Osteocyte (in vitro differentiated cells): ENCODE results near the gene PAFAH1B2. TPM values are rescaled to one million over a fixed set of nuclear protein-coding genes. Genes with fewer than 3 reads are reported as not detected.
"Not testable (repeated sequence)": the region's sequence is repeated elsewhere in the genome, so short reads cannot be mapped to it uniquely, and the experiment has no call there.

Experiments used
- DNase-seq: peaks from one replicate; pipeline ENCODE4 v3.0.0; 2021; ENCODE audit warnings: mixed read lengths; ENCODE audit not compliant: unreplicated experiment; ENCODE audit errors: extremely low spot score
- H3K27ac Mint-ChIP-seq: one replicate; pipeline ENCODE4 v1.8.0; 2021; ENCODE audit warnings: mild to moderate bottlenecking, mixed read lengths; ENCODE audit not compliant: unreplicated experiment
- H3K27me3 Mint-ChIP-seq: one replicate; pipeline ENCODE4 v1.8.0; 2021; ENCODE audit warnings: mixed read lengths; ENCODE audit not compliant: unreplicated experiment
- H3K36me3 Mint-ChIP-seq: one replicate; pipeline ENCODE4 v1.8.0; 2021; ENCODE audit warnings: mixed read lengths; ENCODE audit not compliant: unreplicated experiment
- H3K4me1 Mint-ChIP-seq: one replicate; pipeline ENCODE4 v1.8.0; 2021; ENCODE audit warnings: mixed read lengths; ENCODE audit not compliant: unreplicated experiment
- H3K4me3 Mint-ChIP-seq: one replicate; pipeline ENCODE4 v1.8.0; 2021; ENCODE audit warnings: mild to moderate bottlenecking, moderate library complexity, mixed read lengths; ENCODE audit not compliant: unreplicated experiment
- H3K9me3 Mint-ChIP-seq: one replicate; pipeline ENCODE4 v1.8.0; 2021; ENCODE audit warnings: mixed read lengths; ENCODE audit not compliant: unreplicated experiment
- total RNA-seq: library from RNA; stranded (reverse); gene quantifications from 2 replicates; pipeline ENCODE4 v1.2.1, GENCODE V29; 2021
- TF ChIP-seq, protein P1 (sequence below): fragments of 200-600 bp; sonication (generic); IDR thresholded peaks from 2 replicates; pipeline ENCODE4 v1.5.0; 2021; ENCODE audit warnings: antibody characterized with exemption, mild to moderate bottlenecking, moderate library complexity

The PAFAH1B2 gene
- total RNA-seq, 1 donor from 2014 or later: 82.7 TPM

DNA sequence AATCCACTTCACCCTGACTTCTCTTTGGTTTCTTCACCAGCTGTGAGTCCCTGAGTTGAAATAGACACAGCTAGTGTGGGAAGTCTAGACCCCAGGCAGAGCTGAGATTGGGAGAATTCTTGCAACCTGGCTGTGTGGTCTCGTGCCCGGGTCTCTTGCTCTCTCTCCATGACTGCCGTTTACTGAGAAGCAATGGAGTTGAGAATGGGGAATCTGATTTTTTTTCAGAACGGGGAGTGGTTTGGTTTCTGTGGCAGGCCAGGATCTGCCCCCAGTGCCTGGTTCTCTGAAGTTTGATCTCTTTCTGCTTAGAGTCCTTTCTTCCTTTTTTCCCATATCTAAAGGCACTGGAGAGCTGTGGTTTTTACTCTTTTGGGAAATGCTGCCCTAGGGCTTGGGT, 35.9 kb downstream of the PAFAH1B2 start:
- TF ChIP-seq, protein P1, sequence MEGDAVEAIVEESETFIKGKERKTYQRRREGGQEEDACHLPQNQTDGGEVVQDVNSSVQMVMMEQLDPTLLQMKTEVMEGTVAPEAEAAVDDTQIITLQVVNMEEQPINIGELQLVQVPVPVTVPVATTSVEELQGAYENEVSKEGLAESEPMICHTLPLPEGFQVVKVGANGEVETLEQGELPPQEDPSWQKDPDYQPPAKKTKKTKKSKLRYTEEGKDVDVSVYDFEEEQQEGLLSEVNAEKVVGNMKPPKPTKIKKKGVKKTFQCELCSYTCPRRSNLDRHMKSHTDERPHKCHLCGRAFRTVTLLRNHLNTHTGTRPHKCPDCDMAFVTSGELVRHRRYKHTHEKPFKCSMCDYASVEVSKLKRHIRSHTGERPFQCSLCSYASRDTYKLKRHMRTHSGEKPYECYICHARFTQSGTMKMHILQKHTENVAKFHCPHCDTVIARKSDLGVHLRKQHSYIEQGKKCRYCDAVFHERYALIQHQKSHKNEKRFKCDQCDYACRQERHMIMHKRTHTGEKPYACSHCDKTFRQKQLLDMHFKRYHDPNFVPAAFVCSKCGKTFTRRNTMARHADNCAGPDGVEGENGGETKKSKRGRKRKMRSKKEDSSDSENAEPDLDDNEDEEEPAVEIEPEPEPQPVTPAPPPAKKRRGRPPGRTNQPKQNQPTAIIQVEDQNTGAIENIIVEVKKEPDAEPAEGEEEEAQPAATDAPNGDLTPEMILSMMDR: no peak
- DNase-seq: peak; percentile 71
- Mint-ChIP-seq H3K36me3 (peaks cover 9% of the 10 kb centered on the region), H3K27ac (peak overlapping the region; percentile 90), H3K27me3 (no peaks in the 10 kb centered on the region), H3K9me3 (no peaks in the 10 kb centered on the region), H3K4me3 (peak overlapping the region; percentile 95), H3K4me1 (peaks cover 27% of the 10 kb centered on the region)

DNA sequence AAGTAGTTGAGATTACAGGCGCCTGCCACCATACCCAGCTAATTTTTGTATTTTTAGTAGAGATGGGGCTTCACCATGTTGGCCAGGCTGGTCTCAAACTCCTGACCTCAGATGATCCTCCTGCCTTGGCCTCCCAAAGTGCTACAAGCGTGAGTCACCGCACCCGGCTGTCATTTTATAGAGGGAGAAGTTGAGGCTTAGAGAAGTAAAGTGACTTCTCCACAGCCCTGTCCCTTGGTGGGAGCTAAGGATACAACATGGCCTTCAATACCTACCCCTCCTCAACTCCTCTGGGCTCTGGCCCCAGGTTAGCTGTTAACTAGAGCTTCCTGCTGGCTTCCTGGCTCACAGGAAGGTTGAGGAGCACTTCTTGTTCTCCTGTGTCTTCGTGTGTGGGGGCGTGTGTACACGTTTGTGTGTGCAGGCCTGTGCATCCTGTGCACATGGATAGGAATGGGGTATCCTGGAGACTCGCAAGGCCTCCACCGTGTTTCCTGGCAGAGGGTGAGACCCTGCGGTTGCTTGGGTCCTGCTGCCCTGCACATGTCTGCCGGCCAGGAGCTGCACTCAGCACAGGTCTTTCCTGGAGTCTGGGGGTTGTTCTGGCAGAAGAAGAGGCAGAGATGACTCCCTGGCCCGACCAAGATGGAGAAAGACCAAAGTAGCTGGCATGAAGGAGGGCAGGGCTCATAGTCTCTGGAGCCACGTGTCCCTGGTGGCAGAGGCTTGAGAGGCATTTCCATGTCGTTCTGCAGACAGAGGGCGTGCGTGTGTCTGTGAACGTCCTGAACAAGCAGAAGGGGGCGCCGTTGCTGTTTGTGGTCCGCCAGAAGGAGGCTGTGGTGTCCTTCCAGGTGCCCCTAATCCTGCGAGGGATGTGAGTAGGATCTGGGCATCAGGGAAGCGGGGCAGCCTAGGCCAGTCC, 36.8 kb downstream of the PAFAH1B2 start:
- peak overlapping the region; percentile 95 for H3K4me3 Mint-ChIP-seq

DNA sequence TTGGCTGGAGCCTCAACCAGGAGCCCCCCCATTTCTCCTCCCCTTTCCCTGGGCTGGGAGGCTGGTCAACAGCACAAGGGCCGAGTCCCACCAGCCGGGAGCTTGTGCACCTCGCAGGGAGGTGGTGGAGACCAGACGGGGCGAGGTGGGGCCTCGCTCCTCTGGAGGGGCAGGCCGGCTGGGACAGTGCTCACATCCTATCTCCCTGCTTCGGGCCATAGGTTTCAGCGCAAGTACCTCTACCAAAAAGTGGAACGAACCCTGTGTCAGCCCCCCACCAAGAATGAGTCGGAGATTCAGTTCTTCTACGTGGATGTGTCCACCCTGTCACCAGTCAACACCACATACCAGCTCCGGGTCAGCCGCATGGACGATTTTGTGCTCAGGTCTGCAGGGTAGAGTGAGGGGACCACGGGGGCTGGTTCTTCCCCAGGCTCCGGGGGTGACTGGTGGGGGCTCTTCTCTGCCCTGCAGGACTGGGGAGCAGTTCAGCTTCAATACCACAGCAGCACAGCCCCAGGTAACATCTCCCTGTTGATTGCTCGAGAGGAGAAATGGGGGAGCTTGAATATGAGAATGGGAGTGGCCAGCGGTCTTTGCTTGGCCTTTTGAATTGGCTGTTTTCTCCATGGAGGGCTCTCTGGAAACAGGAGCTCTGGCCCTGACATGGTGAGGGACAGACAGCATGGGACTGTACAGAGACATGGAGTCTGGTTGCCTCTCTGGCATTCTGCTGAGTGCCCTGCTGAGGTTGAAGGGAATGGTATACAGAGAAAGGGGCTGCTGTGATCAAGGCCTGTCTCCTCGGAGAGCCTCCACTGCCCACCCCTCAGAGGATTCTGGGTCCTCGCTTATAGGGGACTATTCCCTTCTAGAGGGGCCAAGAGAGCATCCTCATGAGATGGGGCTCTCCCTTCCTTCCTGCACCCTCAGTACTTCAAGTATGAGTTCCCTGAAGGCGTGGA, 37.8 kb downstream of the PAFAH1B2 start:
- Mint-ChIP-seq H3K4me3 (no peak overlapping the region), H3K36me3 (peaks cover 11% of the 10 kb centered on the region), H3K27me3 (no peaks in the 10 kb centered on the region), H3K9me3 (no peaks in the 10 kb centered on the region), H3K27ac (no peak overlapping the region), H3K4me1 (peaks cover 27% of the 10 kb centered on the region)
- TF ChIP-seq, protein P1: peak; percentile 3
- peak; percentile 65 for DNase-seq

More for the DNA sequence above, 36.8 kb downstream of the PAFAH1B2 start:
- no peaks in the 10 kb centered on the region for H3K27me3 Mint-ChIP-seq
- H3K9me3 Mint-ChIP-seq: no peaks in the 10 kb centered on the region
- TF ChIP-seq, protein P1: peak; percentile 64
- peak; percentile 83 for DNase-seq
- H3K36me3 Mint-ChIP-seq: peaks cover 11% of the 10 kb centered on the region
- peak overlapping the region; percentile 90 for H3K27ac Mint-ChIP-seq
- H3K4me1 Mint-ChIP-seq: peaks cover 27% of the 10 kb centered on the region

DNA sequence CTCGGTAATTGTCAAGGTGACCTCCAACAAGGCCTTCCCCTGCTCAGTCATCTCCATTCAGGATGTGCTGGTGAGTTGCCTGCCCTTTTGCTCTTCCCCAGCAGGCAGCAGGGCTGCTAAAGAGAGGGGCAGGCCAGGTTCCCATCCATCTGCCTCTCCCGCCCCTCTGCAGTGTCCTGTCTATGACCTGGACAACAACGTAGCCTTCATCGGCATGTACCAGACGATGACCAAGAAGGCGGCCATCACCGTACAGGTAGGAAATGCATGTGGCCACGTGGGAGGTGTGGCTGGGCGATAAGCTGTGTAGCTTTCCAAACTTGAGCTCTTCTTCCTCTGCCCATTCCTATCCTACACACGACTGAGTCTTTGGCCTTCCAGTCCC, 38.5 kb downstream of the PAFAH1B2 start:
- TF ChIP-seq, protein P1: no peak
- peaks cover 27% of the 10 kb centered on the region for H3K4me1 Mint-ChIP-seq
- H3K9me3 Mint-ChIP-seq: no peaks in the 10 kb centered on the region
- H3K27me3 Mint-ChIP-seq: no peaks in the 10 kb centered on the region
- H3K36me3 Mint-ChIP-seq: peaks cover 12% of the 10 kb centered on the region
- no peak overlapping the region for H3K4me3 Mint-ChIP-seq
- DNase-seq: no peak
- no peak overlapping the region for H3K27ac Mint-ChIP-seq

DNA sequence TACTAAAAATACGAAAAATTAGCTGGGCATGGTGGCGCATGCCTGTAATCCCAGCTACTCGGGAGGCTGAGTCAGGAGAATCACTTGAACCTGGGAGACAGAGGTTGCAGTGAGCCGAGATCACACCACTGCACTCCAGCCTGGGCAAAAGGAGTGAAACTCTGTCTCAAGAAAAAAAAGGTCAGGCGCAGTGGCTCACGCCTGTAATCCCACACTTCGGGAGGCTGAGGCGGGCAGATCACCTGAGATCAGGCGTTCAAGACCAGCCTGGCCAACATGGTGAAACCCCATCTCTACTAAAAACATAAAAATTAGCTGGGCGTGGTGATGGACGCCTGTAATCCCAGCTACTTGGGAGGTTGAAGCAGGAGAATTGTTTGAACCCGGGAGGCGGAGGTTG, 39.1 kb downstream of the PAFAH1B2 start:
- peaks cover 17% of the 10 kb centered on the region for H3K36me3 Mint-ChIP-seq
- not testable (repeated sequence) for H3K27ac Mint-ChIP-seq, H3K4me3 Mint-ChIP-seq, DNase-seq, H3K27me3 Mint-ChIP-seq, H3K9me3 Mint-ChIP-seq
- H3K4me1 Mint-ChIP-seq: peaks cover 21% of the 10 kb centered on the region
